ENCODE measurements around the gene RASAL1. TPM values are rescaled to one million over a fixed set of nuclear protein-coding genes. Genes with fewer than 3 reads are reported as not detected.
"Not testable (repeated sequence)": the region's sequence is repeated elsewhere in the genome, so short reads cannot be mapped to it uniquely, and the experiment has no call there.

The RASAL1 gene
- total and polyA plus RNA-seq, 11 donors: not detected

- TF ChIP-seq POLR2A (IDR thresholded peaks at IDR 0.05) (no peak), CTCF (IDR thresholded peaks at IDR 0.05) (no peak)
- H3K36me3 ChIP-seq: no peaks in the 10 kb centered on the region
- peaks cover 0 to 5% (median 2%) of the 10 kb centered on the region in 9 donors for H3K27me3 ChIP-seq
- no peak overlapping the region for H3K4me3 ChIP-seq
- intact Hi-C loops (cut with DNase I): no loop called here
- H3K4me1 ChIP-seq: peaks cover 0 to 23% (median 0%) of the 10 kb centered on the region in 12 donors
- peaks cover 0 to 6% (median 0%) of the 10 kb centered on the region in 12 donors for H3K9me3 ChIP-seq
- 56 to 61% (median 59%) methylated on average over 17 of the region's 17 CpGs for WGBS, 4 donors
- peak overlapping the region in 3 of 12 donors; percentile 19 to 88 (median 22) for H3K27ac ChIP-seq
- DNase-seq (peak in 3 of 5 donors; percentile 46 to 64 (median 63)), ATAC-seq (peak; percentile 68 to 74 (median 69))
Measured at GRCh38 chr12:113142173-113142885, 6.8 kb upstream of the RASAL1 start.

- WGBS, 4 donors: 58 to 79% (median 76%) methylated on average over 3 of the region's 3 CpGs
- H3K27me3 ChIP-seq; H3K4me3 ChIP-seq; ATAC-seq; H3K9me3 ChIP-seq; H3K36me3 ChIP-seq; DNase-seq; intact Hi-C loops (cut with DNase I): not testable (repeated sequence)
- Histone ChIP-seq H3K4me1 (peaks cover 0 to 23% (median 0%) of the 10 kb centered on the region in 12 donors), H3K27ac (peak overlapping the region in 2 of 12 donors; percentile 19 to 88)
Measured at GRCh38 chr12:113141716-113142115, 6.2 kb upstream of the RASAL1 start.

GRCh38 chr12:113140706-113141105 is 5.1 kb upstream of the RASAL1 start:
- 79 to 86% (median 79%) methylated on average over 7 of the region's 7 CpGs for WGBS, 4 donors
- intact Hi-C loops (cut with DNase I): no loop called here

GRCh38 chr12:113138826-113139225 is 3.3 kb upstream of the RASAL1 start:
- ATAC-seq (no peak), DNase-seq (peak in 2 of 5 donors; percentile 9 to 40)
- WGBS, 4 donors: 78 to 89% (median 79%) methylated on average over 3 of the region's 3 CpGs
- H3K4me3 ChIP-seq: no peak overlapping the region
- no peaks in the 10 kb centered on the region for H3K9me3 ChIP-seq
- H3K4me1 ChIP-seq: peaks cover 0 to 34% (median 0%) of the 10 kb centered on the region in 12 donors
- peaks cover 13 to 39% (median 26%) of the 10 kb centered on the region in 9 donors for H3K27me3 ChIP-seq
- intact Hi-C loops (cut with DNase I): no loop called here
- TF ChIP-seq CTCF (IDR thresholded peaks at IDR 0.05) (no peak), POLR2A (IDR thresholded peaks at IDR 0.05) (no peak)
- H3K27ac ChIP-seq: no peak overlapping the region
- H3K36me3 ChIP-seq: no peaks in the 10 kb centered on the region

More at GRCh38 chr12:113140706-113141105, 5.1 kb upstream of the RASAL1 start:
- ATAC-seq (no peak), DNase-seq (peak in 2 of 5 donors; percentile 12 to 24)
- Histone ChIP-seq H3K4me1 (peaks cover 0 to 32% (median 0%) of the 10 kb centered on the region in 12 donors), H3K36me3 (no peaks in the 10 kb centered on the region), H3K27me3 (peaks cover 9 to 20% (median 18%) of the 10 kb centered on the region in 9 donors), H3K4me3 (no peak overlapping the region), H3K9me3 (no peaks in the 10 kb centered on the region), H3K27ac (no peak overlapping the region)
- TF ChIP-seq POLR2A (IDR thresholded peaks at IDR 0.05) (no peak), CTCF (IDR thresholded peaks at IDR 0.05) (no peak)

All from heart left ventricle (tissue), 16 donors.